ENCODE measurements around the gene UBLCP1. TPM values are rescaled to one million over a fixed set of nuclear protein-coding genes. Genes with fewer than 3 reads are reported as not detected.

The UBLCP1 gene
- polyA plus RNA-seq, 3 donors = 38.4 to 55.0 (median 42.7) TPM

DNA sequence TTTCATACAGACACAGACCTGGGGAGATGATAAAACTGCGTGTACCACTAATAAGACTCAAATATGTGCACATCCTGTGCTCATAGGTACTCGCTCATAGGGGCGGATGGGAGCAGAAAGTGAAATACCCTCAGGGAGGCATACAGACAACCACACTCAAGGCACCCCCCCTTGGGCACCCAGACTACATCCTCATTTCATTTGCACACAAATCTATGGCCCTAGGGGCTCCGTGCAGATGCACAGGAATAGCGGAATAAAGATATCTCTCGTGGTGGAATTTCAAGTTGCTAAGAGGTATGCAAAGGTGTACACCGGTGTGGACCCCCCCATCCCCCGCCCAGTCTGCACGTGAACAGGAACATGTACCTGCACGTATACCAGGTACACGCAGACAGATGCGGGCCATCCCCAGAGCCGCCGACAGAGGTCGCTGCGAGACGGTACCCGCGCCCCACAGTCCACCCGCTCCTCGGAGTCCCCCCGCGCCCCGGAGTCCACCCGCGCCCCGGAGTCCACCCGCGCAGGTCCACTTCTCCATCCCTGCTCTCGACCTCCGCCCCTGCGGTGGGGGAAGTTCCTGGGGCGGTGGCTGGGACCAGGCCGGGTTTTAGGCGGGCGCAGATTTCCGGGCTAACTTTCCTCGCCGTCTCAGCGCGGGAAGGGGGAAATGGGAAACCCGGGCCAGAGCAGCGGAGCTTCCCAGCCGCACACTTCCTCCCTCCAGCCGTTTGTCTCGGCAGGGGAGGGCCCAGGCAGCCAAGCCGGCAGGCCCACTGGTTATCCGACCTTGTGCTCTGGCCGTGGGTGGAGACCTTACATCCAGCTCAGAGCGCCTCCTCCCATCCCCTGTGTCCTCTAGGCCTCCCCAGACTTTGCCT, 68.2 kb downstream of the UBLCP1 start:
- peak in 6 of 11 donors; percentile 34 to 45 (median 40) for DNase-seq (ENCODE audit: extremely low read depth in 1 of 11, low read depth in 9 of 11, low spot score in 4 of 11)

DNA sequence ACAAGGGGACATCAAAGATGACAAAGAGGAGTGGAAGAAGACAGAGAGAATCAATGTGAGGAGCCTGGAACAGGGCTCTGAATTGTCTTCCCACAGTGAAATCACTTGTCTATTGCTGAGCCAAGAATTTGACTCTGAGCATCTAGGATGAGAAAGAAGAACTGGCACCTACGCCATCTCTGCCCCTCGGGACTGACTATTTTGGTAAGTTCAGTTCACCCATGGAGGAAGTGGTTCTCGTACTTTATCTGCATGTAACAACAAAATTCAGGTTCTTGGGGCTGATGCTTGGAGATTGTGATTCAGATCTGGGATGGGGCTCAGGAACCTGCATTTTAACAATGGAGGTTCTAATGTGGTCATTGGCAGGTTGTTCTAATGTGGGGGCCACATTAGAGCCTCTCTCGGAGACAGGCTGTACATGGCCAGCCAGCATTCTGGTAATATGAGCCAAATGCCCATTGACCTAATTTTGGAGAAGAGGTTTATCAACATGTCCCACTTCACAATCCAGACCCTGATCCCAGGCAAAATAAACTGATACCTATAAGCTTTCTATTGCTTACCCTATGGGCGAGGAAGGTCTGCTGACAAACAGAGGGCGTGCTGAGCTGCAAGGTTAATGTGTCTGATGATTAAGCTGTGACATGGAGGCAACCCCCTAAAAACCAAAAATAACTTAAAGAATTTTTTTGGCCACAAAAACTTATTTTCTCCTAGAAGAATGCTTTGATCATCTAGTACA, 69.9 kb downstream of the UBLCP1 start:
- no peak for DNase-seq (ENCODE audit: extremely low read depth in 1 of 11, low read depth in 9 of 11, low spot score in 4 of 11)

DNA sequence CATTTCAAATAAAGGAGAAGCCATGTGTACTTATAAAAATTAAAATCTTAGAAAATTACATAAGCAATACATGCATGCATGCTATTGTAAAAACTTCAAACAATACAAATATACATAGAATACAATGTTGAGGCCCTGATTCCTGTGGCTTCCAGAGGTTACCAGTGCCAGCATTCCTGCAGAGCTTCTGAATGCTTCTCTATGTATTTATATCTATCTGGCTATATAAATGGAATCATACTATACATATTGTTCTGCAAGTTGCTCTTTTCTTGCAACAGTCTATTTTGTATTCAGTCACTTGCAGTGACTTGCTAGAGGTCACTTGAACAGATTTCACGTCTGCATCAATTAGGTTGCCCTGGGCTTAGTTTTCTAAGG, 70.4 kb downstream of the UBLCP1 start:
- no peak for DNase-seq (ENCODE audit: extremely low read depth in 1 of 11, low read depth in 9 of 11, low spot score in 4 of 11)

Other genes starting within 250 kb of the UBLCP1 start
- 10 to 100 TPM; 15.1 to 22.2 (median 20.8) TPM for gene EBF1, start 163.4 kb upstream of the UBLCP1 start, polyA plus RNA-seq (ENCODE audit: insufficient read length in 3 of 3)
- 100 to 1,000 TPM in 2 of 3 donors, 10 to 100 TPM in 1; 93.5 to 106 (median 105) TPM for gene RNF145, start 53.7 kb upstream of the UBLCP1 start, polyA plus RNA-seq (ENCODE audit: insufficient read length in 3 of 3)
- under 1 TPM in 2 of 3 donors, not detected in 1; 0.04 to 0.05 TPM for gene IL12B, start 67.2 kb downstream of the UBLCP1 start, polyA plus RNA-seq (ENCODE audit: insufficient read length in 3 of 3)

Measured in renal cortex interstitium (tissue), 11 donors.